Neural progenitor cell (in vitro differentiated cells): ENCODE measurements around the gene F7.

Experiments
- CTCF ChIP-seq: fragments of 200-600 bp; sonication (generic); IDR thresholded peaks from 2 replicates; pipeline ENCODE4 v1.5.1; 2017; ENCODE audit warnings: antibody characterized with exemption, mild to moderate bottlenecking
- EZH2 ChIP-seq: fragments of 200-600 bp; sonication (generic); IDR thresholded peaks from 2 replicates; pipeline ENCODE4 v1.6.1; 2017; ENCODE audit warnings: antibody characterized with exemption, mild to moderate bottlenecking, moderate library complexity

- TF ChIP-seq CTCF: no peak
- TF ChIP-seq EZH2: no peak
Measured at GRCh38 chr13:113164492-113164891, 58.9 kb downstream of the F7 start.
